Esophagus mucosa (tissue), 1 donor: ENCODE data around the gene TM4SF4. TPM values are rescaled to one million over a fixed set of nuclear protein-coding genes. Genes with fewer than 3 reads are reported as not detected.

ENCODE experiments used
- total RNA-seq: library from RNA; stranded (reverse); gene quantifications from one replicate; pipeline ENCODE4 v1.2.4, GENCODE V29; 2023
- donor health status: DM: yes; HTN: yes; CAD: no.

The TM4SF4 gene
- total RNA-seq, 1 donor from 2014 or later = not detected

Other genes starting within 250 kb of the TM4SF4 start
- 0.76 TPM for gene TM4SF18, start 141.1 kb upstream of the TM4SF4 start, total RNA-seq
- gene TM4SF1, start 97.0 kb upstream of the TM4SF4 start, total RNA-seq = 125 TPM
- gene WWTR1, start 183.3 kb downstream of the TM4SF4 start, total RNA-seq = 30.7 TPM